ENCODE results near the gene TAF11L4.
A peak's percentile ranks its signal among the peaks of the same experiment; 100 is the strongest.
"Not testable (repeated sequence)": the region's sequence is repeated elsewhere in the genome, so short reads cannot be mapped to it uniquely, and the experiment has no call there.

Gene TAF11L4

GRCh38 chr5:17521501-17521900, at the start of gene TAF11L4:
Gene TAF11L4 (plus strand): TSS chr5:17521801.
- not testable (repeated sequence) for DNase-seq (ENCODE audit: low spot score)

- not testable (repeated sequence) for DNase-seq (ENCODE audit: low spot score)
Measured at GRCh38 chr5:17475064-17475463, 46.5 kb upstream of the TAF11L4 start.

GRCh38 chr5:17477043-17477442, 44.6 kb upstream of the TAF11L4 start:
- no peak for DNase-seq (ENCODE audit: low spot score)

GRCh38 chr5:17477573-17478265, 43.9 kb upstream of the TAF11L4 start:
- no peak for DNase-seq (ENCODE audit: low spot score)

- DNase-seq (ENCODE audit: low spot score): no peak
Measured at GRCh38 chr5:17481378-17481777, 40.2 kb upstream of the TAF11L4 start.

- no peak for DNase-seq (ENCODE audit: low spot score)
Measured at GRCh38 chr5:17482790-17483189, 38.8 kb upstream of the TAF11L4 start.

GRCh38 chr5:17486464-17487173, 35.0 kb upstream of the TAF11L4 start:
- not testable (repeated sequence) for DNase-seq (ENCODE audit: low spot score)

- DNase-seq (ENCODE audit: low spot score): no peak
Measured at GRCh38 chr5:17487174-17487512, 34.5 kb upstream of the TAF11L4 start.

GRCh38 chr5:17491257-17491656, 30.3 kb upstream of the TAF11L4 start:
- not testable (repeated sequence) for DNase-seq (ENCODE audit: low spot score)

GRCh38 chr5:17492770-17493169, 28.8 kb upstream of the TAF11L4 start:
- DNase-seq (ENCODE audit: low spot score): no peak

GRCh38 chr5:17497446-17497845, 24.2 kb upstream of the TAF11L4 start:
- no peak for DNase-seq (ENCODE audit: low spot score)

GRCh38 chr5:17497931-17498330, 23.7 kb upstream of the TAF11L4 start, which contains the start of gene TAF11L2:
Gene TAF11L2 (plus strand): TSS chr5:17498231.
- not testable (repeated sequence) for DNase-seq (ENCODE audit: low spot score)

GRCh38 chr5:17511775-17512325, 9.8 kb upstream of the TAF11L4 start:
- no peak for DNase-seq (ENCODE audit: low spot score)

- not testable (repeated sequence) for DNase-seq (ENCODE audit: low spot score)
Measured at GRCh38 chr5:17517526-17517925, 4.1 kb upstream of the TAF11L4 start.

- DNase-seq (ENCODE audit: low spot score): not testable (repeated sequence)
Measured at GRCh38 chr5:17518067-17518466, 3.5 kb upstream of the TAF11L4 start, which contains the start of gene TAF11L3. Gene TAF11L3 (plus strand): TSS chr5:17518367.

GRCh38 chr5:17519508-17519907, 2.1 kb upstream of the TAF11L4 start:
- not testable (repeated sequence) for DNase-seq (ENCODE audit: low spot score)

- DNase-seq (ENCODE audit: low spot score): not testable (repeated sequence)
Measured at GRCh38 chr5:17524935-17525334, 3.3 kb downstream of the TAF11L4 start, which contains the start of gene TAF11L5. Gene TAF11L5 (plus strand): TSS chr5:17525235.

GRCh38 chr5:17526504-17526903, 4.9 kb downstream of the TAF11L4 start:
- peak; percentile 9 for DNase-seq (ENCODE audit: low spot score)

- DNase-seq (ENCODE audit: low spot score): not testable (repeated sequence)
Measured at GRCh38 chr5:17528369-17528768, 6.8 kb downstream of the TAF11L4 start, which contains the start of gene TAF11L6. Gene TAF11L6 (plus strand): TSS chr5:17528669.
